ENCODE data around the gene ZNF616.

ZNF616 gene

GRCh38 chr19:52070496-52070895 is 69.2 kb downstream of the ZNF616 start:
- TF ChIP-seq YY1 (IDR thresholded peaks at IDR 0.05; ENCODE audit: insufficient read depth, insufficient read length), result no peak
- Histone ChIP-seq H3K27me3 (ENCODE audit: insufficient read depth, insufficient read length) (no peaks in the 10 kb centered on the region), H3K36me3 (ENCODE audit: insufficient read depth, insufficient read length, low read length) (peaks cover 58% of the 10 kb centered on the region), H3K9ac (ENCODE audit: insufficient read length, low read depth) (no peak overlapping the region), H3K4me1 (ENCODE audit: insufficient read depth, insufficient read length) (no peaks in the 10 kb centered on the region), H3K4me3 (ENCODE audit: insufficient read length, low read depth) (no peak overlapping the region), H3K9me3 (ENCODE audit: insufficient read depth, low read length) (peaks cover 77% of the 10 kb centered on the region)
- no peak for DNase-seq (ENCODE audit: low read depth, low spot score)

- TF ChIP-seq SUZ12 (IDR thresholded peaks at IDR 0.05; ENCODE audit: extremely low read depth, insufficient read depth, insufficient read length), result no peak
- no peak for TF ChIP-seq YY1 (IDR thresholded peaks at IDR 0.05; ENCODE audit: insufficient read depth, insufficient read length)
- no peak for TF ChIP-seq ZNF274 (IDR thresholded peaks at IDR 0.05; ENCODE audit: low read depth, low read length)
- Histone ChIP-seq H3K9me3 (ENCODE audit: insufficient read depth, low read length) (peaks cover 85% of the 10 kb centered on the region), H3K9ac (ENCODE audit: insufficient read length, low read depth) (no peak overlapping the region), H3K27me3 (ENCODE audit: insufficient read depth, insufficient read length) (no peaks in the 10 kb centered on the region), H3K4me1 (ENCODE audit: insufficient read depth, insufficient read length) (no peaks in the 10 kb centered on the region), H3K4me3 (ENCODE audit: insufficient read length, low read depth) (no peak overlapping the region), H3K36me3 (ENCODE audit: insufficient read depth, insufficient read length, low read length) (peaks cover 58% of the 10 kb centered on the region)
- DNase-seq (ENCODE audit: low read depth, low spot score), result no peak
Observed at GRCh38 chr19:52069653-52070052, 70.1 kb downstream of the ZNF616 start.

GRCh38 chr19:52066258-52066863 is 73.4 kb downstream of the ZNF616 start:
- no peaks in the 10 kb centered on the region for H3K4me1 ChIP-seq (ENCODE audit: insufficient read depth, insufficient read length)
- H3K4me3 ChIP-seq (ENCODE audit: insufficient read length, low read depth), result no peak overlapping the region
- H3K9ac ChIP-seq (ENCODE audit: insufficient read length, low read depth), result no peak overlapping the region
- peak; percentile 85 for TF ChIP-seq ZNF274 (IDR thresholded peaks at IDR 0.05; ENCODE audit: low read depth, low read length)
- TF ChIP-seq YY1 (IDR thresholded peaks at IDR 0.05; ENCODE audit: insufficient read depth, insufficient read length), result no peak
- TF ChIP-seq SUZ12 (IDR thresholded peaks at IDR 0.05; ENCODE audit: extremely low read depth, insufficient read depth, insufficient read length), result no peak
- H3K27me3 ChIP-seq (ENCODE audit: insufficient read depth, insufficient read length), result no peaks in the 10 kb centered on the region
- H3K36me3 ChIP-seq (ENCODE audit: insufficient read depth, insufficient read length, low read length), result peaks cover 68% of the 10 kb centered on the region
- H3K9me3 ChIP-seq (ENCODE audit: insufficient read depth, low read length), result peaks cover 81% of the 10 kb centered on the region
- no peak for DNase-seq (ENCODE audit: low read depth, low spot score)

- Histone ChIP-seq H3K4me1 (ENCODE audit: insufficient read depth, insufficient read length) (no peaks in the 10 kb centered on the region), H3K9me3 (ENCODE audit: insufficient read depth, low read length) (peaks cover 72% of the 10 kb centered on the region), H3K4me3 (ENCODE audit: insufficient read length, low read depth) (no peak overlapping the region), H3K9ac (ENCODE audit: insufficient read length, low read depth) (no peak overlapping the region), H3K36me3 (ENCODE audit: insufficient read depth, insufficient read length, low read length) (peaks cover 63% of the 10 kb centered on the region), H3K27me3 (ENCODE audit: insufficient read depth, insufficient read length) (no peaks in the 10 kb centered on the region)
- DNase-seq (ENCODE audit: low read depth, low spot score), result no peak
- TF ChIP-seq SUZ12 (IDR thresholded peaks at IDR 0.05; ENCODE audit: extremely low read depth, insufficient read depth, insufficient read length) (no peak), ZNF274 (IDR thresholded peaks at IDR 0.05; ENCODE audit: low read depth, low read length) (no peak), YY1 (IDR thresholded peaks at IDR 0.05; ENCODE audit: insufficient read depth, insufficient read length) (no peak)
Observed at GRCh38 chr19:52065399-52065798, 74.3 kb downstream of the ZNF616 start.
